Activated B cell treated with CpG ODN at 0.5 μM for 24 hours (primary cell): ENCODE results near the gene RAB9A. TPM values are rescaled to one million over a fixed set of nuclear protein-coding genes. Genes with fewer than 3 reads are reported as not detected.

Source experiments
- ATAC-seq: fragments of 200-7000 bp; cut with Tn5 transposase; one replicate; pipeline ENCODE4 v1.10.0; 2021; ENCODE audit warnings: low read depth, mild to moderate bottlenecking, moderate library complexity
- CTCF ChIA-PET: fragments of 350-600 bp; sonication (Branson Sonifier 250); formaldehyde crosslinking; loops from one replicate; lab custom pipeline; 2021; ENCODE audit warnings: antibody characterized with exemption; lab: Charles Lee
- POLR2A ChIA-PET: fragments of 350-600 bp; sonication (Branson Sonifier 250); formaldehyde crosslinking; loops from one replicate; lab custom pipeline; 2021; ENCODE audit warnings: antibody characterized with exemption; lab: Charles Lee
- DNase-seq: peaks from one replicate; pipeline ENCODE4 v3.0.0; 2022
- H3K27ac Mint-ChIP-seq: one replicate; pipeline ENCODE4 v1.8.0; 2020; ENCODE audit warnings: mixed read lengths
- H3K27me3 Mint-ChIP-seq: one replicate; pipeline ENCODE4 v1.8.0; 2021; ENCODE audit warnings: mixed read lengths
- H3K36me3 Mint-ChIP-seq: one replicate; pipeline ENCODE4 v1.8.0; 2021; ENCODE audit warnings: low read depth, mixed read lengths
- H3K4me1 Mint-ChIP-seq: one replicate; pipeline ENCODE4 v1.8.0; 2021; ENCODE audit warnings: mixed read lengths
- H3K4me3 Mint-ChIP-seq: one replicate; pipeline ENCODE4 v1.8.0; 2020; ENCODE audit warnings: mild to moderate bottlenecking, mixed read lengths
- H3K9me3 Mint-ChIP-seq: one replicate; pipeline ENCODE4 v1.8.0; 2020; ENCODE audit warnings: mixed read lengths
- intact Hi-C: fragments of 100-400 bp; cut with micrococcal nuclease; formaldehyde crosslinking; loops from one replicate; pipeline ENCODE4 v1.15.1; 2024
- total RNA-seq: library from RNA; stranded (reverse); gene quantifications from 2 replicates; pipeline ENCODE4 v1.2.3, GENCODE V29; 2022
- TF ChIP-seq, protein P1 (sequence below): fragments of 200-600 bp; IDR thresholded peaks from one replicate; pipeline ENCODE4 v1.8.0; 2022; ENCODE audit warnings: antibody characterized with exemption, mild to moderate bottlenecking

Gene RAB9A
- total RNA-seq, 1 donor from 2014 or later: 27.7 TPM

- Mint-ChIP-seq H3K9me3 (no peaks in the 10 kb centered on the region), H3K36me3 (peaks cover 55% of the 10 kb centered on the region), H3K27ac (peak overlapping the region; percentile 59), H3K27me3 (no peaks in the 10 kb centered on the region), H3K4me1 (peaks cover 62% of the 10 kb centered on the region), H3K4me3 (no peak overlapping the region)
- TF ChIP-seq, protein P1, sequence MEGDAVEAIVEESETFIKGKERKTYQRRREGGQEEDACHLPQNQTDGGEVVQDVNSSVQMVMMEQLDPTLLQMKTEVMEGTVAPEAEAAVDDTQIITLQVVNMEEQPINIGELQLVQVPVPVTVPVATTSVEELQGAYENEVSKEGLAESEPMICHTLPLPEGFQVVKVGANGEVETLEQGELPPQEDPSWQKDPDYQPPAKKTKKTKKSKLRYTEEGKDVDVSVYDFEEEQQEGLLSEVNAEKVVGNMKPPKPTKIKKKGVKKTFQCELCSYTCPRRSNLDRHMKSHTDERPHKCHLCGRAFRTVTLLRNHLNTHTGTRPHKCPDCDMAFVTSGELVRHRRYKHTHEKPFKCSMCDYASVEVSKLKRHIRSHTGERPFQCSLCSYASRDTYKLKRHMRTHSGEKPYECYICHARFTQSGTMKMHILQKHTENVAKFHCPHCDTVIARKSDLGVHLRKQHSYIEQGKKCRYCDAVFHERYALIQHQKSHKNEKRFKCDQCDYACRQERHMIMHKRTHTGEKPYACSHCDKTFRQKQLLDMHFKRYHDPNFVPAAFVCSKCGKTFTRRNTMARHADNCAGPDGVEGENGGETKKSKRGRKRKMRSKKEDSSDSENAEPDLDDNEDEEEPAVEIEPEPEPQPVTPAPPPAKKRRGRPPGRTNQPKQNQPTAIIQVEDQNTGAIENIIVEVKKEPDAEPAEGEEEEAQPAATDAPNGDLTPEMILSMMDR: no peak
- ATAC-seq (no peak), DNase-seq (no peak)
- POLR2A ChIA-PET: interaction anchor here (1.0 kb wide), 1 partner anchor 21 kb away, joined by 8 read pairs; the partner anchor contains the start of genes OFD1 and TRAPPC2
- CTCF ChIA-PET: interaction anchor here (0.8 kb wide), 2 partner anchors 274 to 1395 kb away, joined by 3 read pairs; no protein-coding TSS in a partner anchor
- intact Hi-C loops: loop anchor here (5.0 kb wide), 1 partner anchor 247 kb away; no protein-coding TSS in a partner anchor
Observed at GRCh38 chrX:13754765-13755164, 65.8 kb downstream of the RAB9A start.

- H3K4me1 Mint-ChIP-seq: peaks cover 64% of the 10 kb centered on the region
- CTCF ChIA-PET: interaction anchor here (0.8 kb wide), 2 partner anchors 273 to 1395 kb away, joined by 3 read pairs; no protein-coding TSS in a partner anchor
Observed at GRCh38 chrX:13755254-13755653, 66.3 kb downstream of the RAB9A start.

GRCh38 chrX:13756381-13756780 lies 67.5 kb downstream of the RAB9A start:
- DNase-seq (no peak), ATAC-seq (no peak)
- Mint-ChIP-seq H3K4me1 (peaks cover 66% of the 10 kb centered on the region), H3K27ac (no peak overlapping the region), H3K9me3 (no peaks in the 10 kb centered on the region), H3K36me3 (peaks cover 55% of the 10 kb centered on the region), H3K27me3 (no peaks in the 10 kb centered on the region), H3K4me3 (no peak overlapping the region)
- ChIA-PET CTCF (no interaction called here), POLR2A (interaction anchor here (0.6 kb wide), 2 partner anchors 87 to 780 kb away, joined by 3 read pairs; no protein-coding TSS in a partner anchor)
- TF ChIP-seq, protein P1: no peak
- intact Hi-C loops: no loop called here

More at GRCh38 chrX:13755254-13755653, 66.3 kb downstream of the RAB9A start:
- POLR2A ChIA-PET: interaction anchor here (1.0 kb wide), 1 partner anchor 21 kb away, joined by 8 read pairs; the partner anchor contains the start of genes OFD1 and TRAPPC2
- Mint-ChIP-seq H3K4me3 (peak overlapping the region; percentile 32), H3K27ac (peak overlapping the region; percentile 59), H3K36me3 (peaks cover 56% of the 10 kb centered on the region), H3K9me3 (no peaks in the 10 kb centered on the region), H3K27me3 (no peaks in the 10 kb centered on the region)
- TF ChIP-seq, protein P1: no peak
- intact Hi-C loops: no loop called here
- DNase-seq (no peak), ATAC-seq (no peak)

DNA sequence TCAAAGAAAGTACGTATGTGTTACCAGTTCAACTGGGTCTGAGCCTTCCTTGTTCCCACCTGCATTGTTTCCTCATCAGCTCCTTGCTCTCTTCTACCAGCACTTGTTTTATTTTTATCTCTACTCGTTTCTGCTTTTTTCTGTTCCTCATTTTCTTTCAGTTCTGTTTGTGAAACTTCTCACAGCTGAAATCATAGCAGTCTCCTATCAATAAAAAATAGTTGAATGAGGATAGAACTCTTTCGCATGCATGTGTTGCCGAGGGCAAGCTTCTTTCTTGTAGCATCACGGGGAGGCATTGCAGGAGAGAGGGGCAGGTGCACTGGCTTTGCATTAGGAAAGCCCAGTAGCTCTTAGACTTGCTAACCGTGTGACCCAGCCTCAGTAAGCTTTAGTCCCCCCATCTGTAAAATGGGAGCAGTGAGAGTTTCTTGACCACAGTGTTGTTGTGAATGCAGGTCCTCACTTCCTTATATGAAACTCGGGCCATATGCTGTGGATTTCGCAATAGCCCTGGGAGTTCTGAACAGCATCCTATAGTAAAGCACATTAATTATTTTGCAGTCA lies 70.3 kb downstream of the RAB9A start:
- DNase-seq: no peak
- Mint-ChIP-seq H3K27me3 (no peaks in the 10 kb centered on the region), H3K4me3 (peak overlapping the region; percentile 32), H3K27ac (peak overlapping the region; percentile 83), H3K36me3 (peaks cover 51% of the 10 kb centered on the region), H3K9me3 (no peaks in the 10 kb centered on the region), H3K4me1 (peaks cover 57% of the 10 kb centered on the region)
- ATAC-seq: peak; percentile 78
- intact Hi-C loops: loop anchor here (1.0 to 2.0 kb wide), 3 partner anchors 9 to 24 kb away; partner anchors contain the start of genes OFD1 and TRAPPC2
- ChIA-PET CTCF (interaction anchor here (1.0 to 1.3 kb wide), 3 partner anchors 10 to 100 kb away, joined by 3 to 6 read pairs (median 3); no protein-coding TSS in a partner anchor), POLR2A (interaction anchor here (0.5 to 2.0 kb wide), 5 partner anchors 9 to 804 kb away, joined by 3 to 19 read pairs (median 4); partner anchors contain the start of genes GEMIN8, OFD1 and TRAPPC2)
- TF ChIP-seq, protein P1: no peak

Other genes with a start within 250 kb of the RAB9A start
- gene EGFL6, start 119.5 kb upstream of the RAB9A start, total RNA-seq: not detected in 2 replicates
- gene TCEANC, start 36.0 kb upstream of the RAB9A start, total RNA-seq: 5.1 and 5.9 TPM in 2 replicates
- gene TRAPPC2, start 45.5 kb downstream of the RAB9A start, total RNA-seq: 24.7 and 26.7 TPM in 2 replicates
- gene OFD1, start 45.6 kb downstream of the RAB9A start, total RNA-seq: 57.3 and 61.4 TPM in 2 replicates
- not detected in 2 replicates for gene GPM6B, start 128.0 kb downstream of the RAB9A start, total RNA-seq